ENCODE measurements around the gene LINGO4. TPM values are rescaled to one million over a fixed set of nuclear protein-coding genes. Genes with fewer than 3 reads are reported as not detected.

Gene LINGO4
- total and polyA plus RNA-seq, 2 donors (not counting 1 experiment from before 2014, with no cell fraction given): not detected

- no peak overlapping the region for H3K27ac ChIP-seq (ENCODE audit: insufficient read depth, low read length)
- no peak for DNase-seq (ENCODE audit: low read depth in 2 of 2)
- no peaks in the 10 kb centered on the region for H3K36me3 ChIP-seq (ENCODE audit: control insufficient read depth, insufficient read depth, low read length)
- H3K9me3 ChIP-seq (ENCODE audit: control insufficient read depth, insufficient read depth, low read depth, low read length): no peaks in the 10 kb centered on the region
- H3K4me2 ChIP-seq (ENCODE audit: extremely low read depth, insufficient read depth, low read length): no peak overlapping the region
- no peaks in the 10 kb centered on the region for H4K20me1 ChIP-seq (ENCODE audit: control insufficient read depth, extremely low read depth, insufficient read depth, low read length)
- H3K9ac ChIP-seq (ENCODE audit: insufficient read depth, low read length): no peak overlapping the region
- no peaks in the 10 kb centered on the region for H3K4me1 ChIP-seq (ENCODE audit: control insufficient read depth, extremely low read depth, insufficient read depth, low read length)
- no peak overlapping the region for H2AFZ ChIP-seq (ENCODE audit: low read length)
- TF ChIP-seq CTCF (conservative IDR thresholded peaks at IDR 0.05 in 1 of 2, IDR thresholded peaks at IDR 0.05 in 1 of 2; ENCODE audit: low read depth in 1 of 2, low read length in 2 of 2) (no peak), EZH2 (IDR thresholded peaks at IDR 0.05; ENCODE audit: low read length, missing control alignments) (peak; percentile 25)
- H3K79me2 ChIP-seq (ENCODE audit: control insufficient read depth, insufficient read depth, low read length): no peaks in the 10 kb centered on the region
- H3K27me3 ChIP-seq (ENCODE audit: control insufficient read depth, insufficient read depth, low read length): peaks cover 57% of the 10 kb centered on the region
- no peak overlapping the region for H3K4me3 ChIP-seq (replicated peaks in 1 of 4; ENCODE audit: control extremely low read depth in 1 of 4, insufficient read depth in 1 of 4, low read depth in 3 of 4, low read length in 4 of 4)
These were observed 5.8 kb downstream of the LINGO4 start for GRCh38 chr1:151799179-151800022.

- Histone ChIP-seq H3K4me1 (ENCODE audit: control insufficient read depth, extremely low read depth, insufficient read depth, low read length) (no peaks in the 10 kb centered on the region), H3K27ac (ENCODE audit: insufficient read depth, low read length) (no peak overlapping the region), H3K9ac (ENCODE audit: insufficient read depth, low read length) (no peak overlapping the region), H2AFZ (ENCODE audit: low read length) (no peak overlapping the region), H3K79me2 (ENCODE audit: control insufficient read depth, insufficient read depth, low read length) (no peaks in the 10 kb centered on the region), H3K4me3 (replicated peaks in 1 of 4; ENCODE audit: control extremely low read depth in 1 of 4, insufficient read depth in 1 of 4, low read depth in 3 of 4, low read length in 4 of 4) (no peak overlapping the region), H3K27me3 (ENCODE audit: control insufficient read depth, insufficient read depth, low read length) (peaks cover 50% of the 10 kb centered on the region), H3K9me3 (ENCODE audit: control insufficient read depth, insufficient read depth, low read depth, low read length) (no peaks in the 10 kb centered on the region), H3K4me2 (ENCODE audit: extremely low read depth, insufficient read depth, low read length) (no peak overlapping the region), H4K20me1 (ENCODE audit: control insufficient read depth, extremely low read depth, insufficient read depth, low read length) (no peaks in the 10 kb centered on the region), H3K36me3 (ENCODE audit: control insufficient read depth, insufficient read depth, low read length) (no peaks in the 10 kb centered on the region)
- no peak for DNase-seq (ENCODE audit: low read depth in 2 of 2)
- TF ChIP-seq CTCF (conservative IDR thresholded peaks at IDR 0.05 in 1 of 2, IDR thresholded peaks at IDR 0.05 in 1 of 2; ENCODE audit: low read depth in 1 of 2, low read length in 2 of 2) (no peak), EZH2 (IDR thresholded peaks at IDR 0.05; ENCODE audit: low read length, missing control alignments) (no peak)
These were observed 6.6 kb downstream of the LINGO4 start for GRCh38 chr1:151798571-151798970.

- Histone ChIP-seq H3K4me2 (ENCODE audit: extremely low read depth, insufficient read depth, low read length) (peak overlapping the region; percentile 64), H2AFZ (ENCODE audit: low read length) (peak overlapping the region; percentile 98), H3K4me3 (replicated peaks in 1 of 4; ENCODE audit: control extremely low read depth in 1 of 4, insufficient read depth in 1 of 4, low read depth in 3 of 4, low read length in 4 of 4) (peak overlapping the region; percentile 62 to 85 (median 69)), H4K20me1 (ENCODE audit: control insufficient read depth, extremely low read depth, insufficient read depth, low read length) (no peaks in the 10 kb centered on the region), H3K9ac (ENCODE audit: insufficient read depth, low read length) (no peak overlapping the region), H3K27me3 (ENCODE audit: control insufficient read depth, insufficient read depth, low read length) (peaks cover under 1% of the 10 kb centered on the region), H3K27ac (ENCODE audit: insufficient read depth, low read length) (no peak overlapping the region), H3K36me3 (ENCODE audit: control insufficient read depth, insufficient read depth, low read length) (no peaks in the 10 kb centered on the region), H3K79me2 (ENCODE audit: control insufficient read depth, insufficient read depth, low read length) (no peaks in the 10 kb centered on the region), H3K9me3 (ENCODE audit: control insufficient read depth, insufficient read depth, low read depth, low read length) (no peaks in the 10 kb centered on the region), H3K4me1 (ENCODE audit: control insufficient read depth, extremely low read depth, insufficient read depth, low read length) (no peaks in the 10 kb centered on the region)
- DNase-seq (ENCODE audit: low read depth in 2 of 2): peak in 1 of 2 donors; percentile 6
- TF ChIP-seq EZH2 (IDR thresholded peaks at IDR 0.05; ENCODE audit: low read length, missing control alignments): no peak
These were observed 14.1 kb downstream of the LINGO4 start for GRCh38 chr1:151790940-151791651.
